OCI-LY1 (cell line): ENCODE measurements around the gene PRSS50.

Experiments used
- H2AFZ ChIP-seq: fragments of 200-600 bp; sonication (generic), shearing (Covaris generic); 2 replicates; pipeline ENCODE4 v1.6.0; 2014; ENCODE audit warnings: antibody characterized with exemption, mild to moderate bottlenecking, low read length
- H3F3A ChIP-seq: fragments of 200-600 bp; sonication (generic), shearing (Covaris generic); 2 replicates; pipeline ENCODE4 v1.6.0; 2014; ENCODE audit warnings: mild to moderate bottlenecking, antibody characterized with exemption, low read length, moderate library complexity; ENCODE audit not compliant: insufficient read depth
- H3K27ac ChIP-seq: fragments of 200-600 bp; sonication (generic); 2 replicates; pipeline ENCODE4 v1.5.1; 2014; ENCODE audit warnings: low read length, mixed run types, mild to moderate bottlenecking, low read depth; ENCODE audit not compliant: poor library complexity, severe bottlenecking
- H3K27me3 ChIP-seq: fragments of 200-600 bp; sonication (generic); 2 replicates; pipeline ENCODE4 v1.6.0; 2014; ENCODE audit warnings: antibody characterized with exemption, mild to moderate bottlenecking, low read length, moderate library complexity; ENCODE audit not compliant: insufficient read depth
- H3K36me3 ChIP-seq: fragments of 200-600 bp; sonication (generic); 2 replicates; pipeline ENCODE4 v1.6.1; 2014; ENCODE audit warnings: mild to moderate bottlenecking, antibody characterized with exemption, low read length, moderate library complexity, mixed read lengths; ENCODE audit not compliant: insufficient read depth
- H3K4me1 ChIP-seq: fragments of 200-600 bp; sonication (generic); 2 replicates; pipeline ENCODE4 v1.5.1; 2014; ENCODE audit warnings: mild to moderate bottlenecking, low read length, moderate library complexity; ENCODE audit not compliant: insufficient read depth, severe bottlenecking
- H3K4me2 ChIP-seq: fragments of 200-600 bp; sonication (generic), shearing (Covaris generic); 2 replicates; pipeline ENCODE4 v1.6.1; 2014; ENCODE audit warnings: low read length
- H3K4me3 ChIP-seq: fragments of 200-600 bp; sonication (generic); 2 replicates; pipeline ENCODE4 v1.5.1; 2014; ENCODE audit warnings: low read length, low read depth, mild to moderate bottlenecking, mixed read lengths; ENCODE audit not compliant: poor library complexity, severe bottlenecking
- H3K79me2 ChIP-seq: fragments of 200-600 bp; shearing (Covaris generic); 2 replicates; pipeline ENCODE4 v1.6.1; 2016; ENCODE audit warnings: mixed run types, low read length, mixed read lengths; ENCODE audit not compliant: insufficient read depth
- H3K9ac ChIP-seq: fragments of 200-600 bp; sonication (generic), shearing (Covaris generic); 2 replicates; pipeline ENCODE4 v1.6.1; 2014; ENCODE audit warnings: mild to moderate bottlenecking, low read length, mixed read lengths
- H3K9me2 ChIP-seq: fragments of 200-600 bp; sonication (generic), shearing (Covaris generic); 2 replicates; pipeline ENCODE4 v1.6.1; 2014; ENCODE audit warnings: low read depth, mild to moderate bottlenecking, low read length, mixed read lengths
- H3K9me3 ChIP-seq: fragments of 200-600 bp; shearing (Covaris generic); 2 replicates; pipeline ENCODE4 v1.6.1; 2014; ENCODE audit warnings: low read length, mixed read lengths
- H4K20me1 ChIP-seq: fragments of 200-600 bp; sonication (generic), shearing (Covaris generic); 2 replicates; pipeline ENCODE4 v1.6.0; 2016; ENCODE audit warnings: mild to moderate bottlenecking, low read length; ENCODE audit not compliant: insufficient read depth
- CTCF ChIP-seq: fragments of 200-600 bp; sonication (generic), shearing (Covaris generic); IDR thresholded peaks from 2 replicates; pipeline ENCODE4 v1.5.1; 2017; ENCODE audit warnings: mild to moderate bottlenecking, antibody characterized with exemption, low read length, moderate library complexity, mixed read lengths
- EZH2 ChIP-seq: fragments of 200-600 bp; sonication (generic), shearing (Covaris generic); IDR thresholded peaks from 2 replicates; pipeline ENCODE4 v1.8.0; 2017; ENCODE audit warnings: borderline replicate concordance, mixed run types, mild to moderate bottlenecking, antibody characterized with exemption, low read length, moderate library complexity, mixed read lengths

PRSS50 gene

DNA sequence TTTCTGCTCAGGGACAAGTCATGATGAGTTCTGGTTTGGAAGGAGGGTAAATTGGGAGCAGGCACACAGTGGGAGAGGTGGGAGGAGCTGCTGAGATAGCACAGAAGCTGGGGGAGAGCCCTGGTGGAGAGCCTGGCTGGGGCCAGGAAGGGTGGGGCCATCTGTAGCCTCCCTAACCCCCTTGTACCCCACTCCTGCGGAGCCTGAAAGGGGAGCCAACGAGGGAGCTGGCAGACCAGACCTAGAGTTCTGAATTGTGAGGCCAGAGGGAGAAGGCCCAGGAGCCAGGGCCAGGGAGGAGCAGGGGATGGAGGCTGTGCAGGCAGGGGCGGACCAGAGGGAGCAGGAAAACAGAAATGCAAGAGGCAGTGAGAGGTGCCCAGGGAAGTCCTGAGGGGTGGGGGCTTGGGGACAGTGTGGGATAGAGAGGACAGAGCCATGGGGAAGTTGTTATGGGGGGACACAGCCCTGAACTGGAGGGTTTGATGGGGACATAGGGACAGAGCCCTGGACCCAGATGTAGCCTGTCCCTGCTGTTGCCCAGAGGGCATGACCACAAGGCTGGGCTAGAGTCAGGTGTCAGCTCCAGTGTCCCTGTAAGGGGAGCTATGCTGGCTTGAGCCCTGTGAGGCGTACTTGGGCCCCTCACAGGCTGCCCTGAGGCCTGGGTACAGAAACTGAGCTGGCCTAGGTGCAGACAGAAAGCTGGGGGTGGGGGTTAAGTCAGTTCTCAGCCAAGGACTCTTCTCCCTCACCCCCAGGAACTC is 15.2 kb downstream of the PRSS50 start:
- H3K4me3 ChIP-seq: no peak overlapping the region
- no peak overlapping the region for H3K9ac ChIP-seq
- no peak overlapping the region for H3K4me2 ChIP-seq
- H3K27ac ChIP-seq: no peak overlapping the region
- H3K36me3 ChIP-seq: no peaks in the 10 kb centered on the region
- TF ChIP-seq CTCF: no peak
- TF ChIP-seq EZH2: no peak
- H3F3A ChIP-seq: no peaks in the 10 kb centered on the region
- no peaks in the 10 kb centered on the region for H4K20me1 ChIP-seq
- no peaks in the 10 kb centered on the region for H3K4me1 ChIP-seq
- H3K9me2 ChIP-seq: no peaks in the 10 kb centered on the region
- H2AFZ ChIP-seq: no peak overlapping the region
- H3K79me2 ChIP-seq: no peaks in the 10 kb centered on the region
- 0 out of 2 replicates have a peak, but pooled peaks cover 2% of the 10 kb centered on the region for H3K27me3 ChIP-seq
- H3K9me3 ChIP-seq: no peaks in the 10 kb centered on the region

DNA sequence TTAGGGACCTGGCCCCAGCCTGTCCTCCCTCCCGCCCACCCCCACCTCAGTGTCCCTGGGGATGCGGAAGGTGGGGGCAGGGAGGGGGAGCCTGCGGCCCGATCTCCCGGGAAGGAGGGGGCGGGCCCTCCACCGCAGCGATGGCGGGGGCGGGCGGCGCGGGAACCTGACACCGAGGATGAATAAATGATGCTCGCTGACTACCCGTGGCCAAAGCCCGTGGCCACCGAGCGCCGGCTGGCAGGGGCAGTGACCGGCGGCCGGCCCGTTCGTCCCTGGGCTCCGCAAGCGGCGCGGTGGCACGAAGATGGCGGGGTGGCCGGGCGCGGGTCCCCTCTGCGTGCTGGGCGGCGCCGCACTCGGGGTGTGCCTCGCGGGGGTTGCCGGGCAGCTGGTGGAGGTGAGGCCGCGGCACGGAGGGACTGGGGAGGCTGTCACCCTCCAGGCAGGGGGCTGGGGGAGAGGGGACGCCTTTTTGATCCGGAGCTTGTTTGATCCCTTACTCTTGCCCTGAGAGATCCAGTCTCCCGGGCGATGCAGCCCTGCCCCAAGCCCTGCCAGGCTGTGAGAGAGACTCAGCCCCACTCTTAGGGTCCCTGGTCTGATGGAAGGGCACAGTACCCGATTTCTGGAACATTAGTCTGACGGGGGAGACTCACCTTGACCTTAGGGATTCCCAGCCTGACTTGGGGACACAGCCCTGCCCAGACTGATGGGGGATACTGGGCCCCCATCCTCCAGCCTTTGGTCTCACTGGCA is 16.3 kb downstream of the PRSS50 start, which contains the start of gene TMIE:
TSS of gene TMIE (plus strand) at position 212 of the 759 bp plus-strand sequence. CDS start at position 308, 96 bp downstream.
- H2AFZ ChIP-seq: no peak within 1 kb of the TSS
- H3K4me3 ChIP-seq: no peak within 1 kb of the TSS
- no peak within 1 kb of the TSS for H3K4me2 ChIP-seq
- no peaks in the 10 kb centered on the region for H3F3A ChIP-seq
- H3K9ac ChIP-seq: no peak within 1 kb of the TSS
- no peaks in the 10 kb centered on the region for H3K36me3 ChIP-seq
- H3K9me2 ChIP-seq: no peaks in the 10 kb centered on the region
- 0 out of 2 replicates have a peak, but pooled peaks cover 6% of the 10 kb centered on the region for H3K27me3 ChIP-seq
- TF ChIP-seq CTCF (no peak), EZH2 (no peak)
- no peaks in the 10 kb centered on the region for H3K9me3 ChIP-seq
- no peaks in the 10 kb centered on the region for H3K79me2 ChIP-seq
- no peak within 1 kb of the TSS for H3K27ac ChIP-seq
- H4K20me1 ChIP-seq: no peaks in the 10 kb centered on the region
- H3K4me1 ChIP-seq: no peaks in the 10 kb centered on the region

GRCh38 chr3:46700772-46701171 is 16.9 kb downstream of the PRSS50 start:
- Histone ChIP-seq H3F3A (no peaks in the 10 kb centered on the region), H3K36me3 (no peaks in the 10 kb centered on the region), H2AFZ (no peak overlapping the region), H3K9me2 (no peaks in the 10 kb centered on the region), H3K9me3 (no peaks in the 10 kb centered on the region), H3K4me2 (no peak overlapping the region), H3K27ac (no peak overlapping the region), H3K79me2 (no peaks in the 10 kb centered on the region), H3K4me1 (no peaks in the 10 kb centered on the region), H4K20me1 (no peaks in the 10 kb centered on the region), H3K9ac (no peak overlapping the region), H3K4me3 (no peak overlapping the region), H3K27me3 (0 out of 2 replicates have a peak, but pooled peaks cover 6% of the 10 kb centered on the region)
- no peak for TF ChIP-seq CTCF
- TF ChIP-seq EZH2: no peak
